ENCODE results near the gene KIF16B. TPM values are rescaled to one million over a fixed set of nuclear protein-coding genes. Genes with fewer than 3 reads are reported as not detected.

KIF16B gene
- total and polyA plus RNA-seq, 2 of the 13 experiments (the other 11 are each of a cell fraction or from before 2014, with no cell fraction given), result 6.9 to 18.0 TPM

GRCh38 chr20:16601047-16601446, 27.8 kb upstream of the KIF16B start (continued):
- TF ChIP-seq ZNF75D (CRISPR knock-in tag; IDR thresholded peaks at IDR 0.05; ENCODE audit: borderline replicate concordance) (no peak), SP2 (CRISPR knock-in tag; IDR thresholded peaks at IDR 0.05) (no peak), KDM2A (CRISPR knock-in tag; IDR thresholded peaks at IDR 0.05; ENCODE audit: borderline replicate concordance, low read depth) (no peak), SCMH1 (CRISPR knock-in tag; IDR thresholded peaks at IDR 0.05; ENCODE audit: borderline replicate concordance) (no peak), SALL2 (CRISPR knock-in tag; IDR thresholded peaks at IDR 0.05) (no peak)

- Histone ChIP-seq H3K4me3 (replicated peaks in 1 of 3; ENCODE audit: insufficient read depth in 1 of 3, low read depth in 2 of 3, low read length in 3 of 3) (no peak overlapping the region), H3K27me3 (ENCODE audit: control insufficient read depth in 1 of 2, insufficient read depth in 2 of 2, low read length in 2 of 2) (no peaks in the 10 kb centered on the region), H3K4me1 (ENCODE audit: insufficient read depth, low read length) (peaks cover 12% of the 10 kb centered on the region; the same call in 1 of the 2 replicates), H3K9ac (ENCODE audit: insufficient read depth, low read depth, low read length) (no peak overlapping the region), H3K79me2 (ENCODE audit: insufficient read depth, low read length) (no peaks in the 10 kb centered on the region), H3K27ac (ENCODE audit: extremely low read length, insufficient read depth, low read length) (no peak overlapping the region), H3K36me3 (replicated peaks in 1 of 2; ENCODE audit: control insufficient read depth in 1 of 2, insufficient read depth in 2 of 2, low read length in 2 of 2) (no peaks in the 10 kb centered on the region), H4K20me1 (ENCODE audit: insufficient read depth, low read length) (no peaks in the 10 kb centered on the region), H3K9me3 (ENCODE audit: low read length) (no peaks in the 10 kb centered on the region), H2AFZ (ENCODE audit: low read length) (no peak overlapping the region), H3K4me2 (ENCODE audit: low read depth, low read length) (no peak overlapping the region)
- in situ Hi-C loops (cut with HindIII; ENCODE audit: extremely low pct_ligation_motif_present, low pct_unique_long_range_greater_than_20kb), result no loop called here
- FAIRE-seq (no peak), ATAC-seq (no peak), DNase-seq (ENCODE audit: low spot score) (no peak)
- WGBS (ENCODE audit: low lambda C conversion rate), result 1% methylated on average over 3 of the region's 3 CpGs
- no TSS peak for BruUV-seq (replicated peaks)
- ChIA-PET CTCF (ENCODE audit: low intra/inter-chr PET ratio, low total read pairs) (no interaction called here), POLR2A (no interaction called here)
- TF ChIP-seq ZNF768 (CRISPR knock-in tag; IDR thresholded peaks at IDR 0.05) (no peak), ZC3H4 (CRISPR knock-in tag; IDR thresholded peaks at IDR 0.05; ENCODE audit: borderline replicate concordance) (no peak), CHCHD3 (CRISPR knock-in tag; IDR thresholded peaks at IDR 0.05) (no peak), ZNF839 (CRISPR knock-in tag; IDR thresholded peaks at IDR 0.05; ENCODE audit: borderline replicate concordance) (no peak), IRF1 (CRISPR knock-in tag; IDR thresholded peaks at IDR 0.05; ENCODE audit: low read depth) (no peak), PRPF4 (IDR thresholded peaks at IDR 0.05; ENCODE audit: low read depth, low read length, poor library complexity, severe bottlenecking) (no peak), GTF3A (CRISPR knock-in tag; conservative IDR thresholded peaks at IDR 0.05) (no peak), RBM39 (IDR thresholded peaks at IDR 0.05; ENCODE audit: low read depth, low read length, poor library complexity, severe bottlenecking) (no peak), ZNF256 (CRISPR knock-in tag; conservative IDR thresholded peaks at IDR 0.05) (no peak)
- TF ChIP-seq, protein P1, sequence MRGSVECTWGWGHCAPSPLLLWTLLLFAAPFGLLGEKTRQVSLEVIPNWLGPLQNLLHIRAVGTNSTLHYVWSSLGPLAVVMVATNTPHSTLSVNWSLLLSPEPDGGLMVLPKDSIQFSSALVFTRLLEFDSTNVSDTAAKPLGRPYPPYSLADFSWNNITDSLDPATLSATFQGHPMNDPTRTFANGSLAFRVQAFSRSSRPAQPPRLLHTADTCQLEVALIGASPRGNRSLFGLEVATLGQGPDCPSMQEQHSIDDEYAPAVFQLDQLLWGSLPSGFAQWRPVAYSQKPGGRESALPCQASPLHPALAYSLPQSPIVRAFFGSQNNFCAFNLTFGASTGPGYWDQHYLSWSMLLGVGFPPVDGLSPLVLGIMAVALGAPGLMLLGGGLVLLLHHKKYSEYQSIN (CRISPR knock-in tag; IDR thresholded peaks at IDR 0.05; ENCODE audit: borderline replicate concordance), result no peak
- intact Hi-C loops (cut with micrococcal nuclease; ENCODE audit: unreplicated experiment), result no loop called here
These were observed 26.0 kb upstream of the KIF16B start for GRCh38 chr20:16599257-16599656.
